Breast epithelium (tissue), 3 donors: ENCODE measurements around the gene GTF3C4.

ENCODE experiments used
- CTCF ChIP-seq, 3 donors: fragments of 450-650 bp; IDR thresholded peaks; one replicate each; pipeline ENCODE4 v1.5.1; 2016 to 2017; ENCODE audit warnings: antibody characterized with exemption in 3 of 3, mild to moderate bottlenecking in 3 of 3, moderate library complexity in 3 of 3
- POLR2A ChIP-seq: fragments of 450-650 bp; IDR thresholded peaks from one replicate; pipeline ENCODE4 v1.6.1; 2016; ENCODE audit warnings: antibody characterized with exemption, mild to moderate bottlenecking, moderate library complexity

- TF ChIP-seq CTCF (IDR thresholded peaks at IDR 0.05) = no peak
- no peak for TF ChIP-seq POLR2A
Measured at GRCh38 chr9:132728071-132728470, 57.8 kb downstream of the GTF3C4 start.
